Measurements from ENCODE around the gene HMCN2.

The HMCN2 gene

GRCh38 chr9:130368631-130369103 lies 103.1 kb downstream of the HMCN2 start:
- H3K9me3 Mint-ChIP-seq (ENCODE audit: low read depth), result no peaks in the 10 kb centered on the region

GRCh38 chr9:130370226-130370625 lies 104.7 kb downstream of the HMCN2 start:
- no peaks in the 10 kb centered on the region for H3K36me3 Mint-ChIP-seq
- H3K4me1 Mint-ChIP-seq (ENCODE audit: low read depth), result peaks cover 6% of the 10 kb centered on the region
- H3K27me3 Mint-ChIP-seq, result no peaks in the 10 kb centered on the region
- H3K4me3 Mint-ChIP-seq, result no peak overlapping the region
- H3K27ac Mint-ChIP-seq, result no peak overlapping the region
- H3K9me3 Mint-ChIP-seq (ENCODE audit: low read depth), result no peaks in the 10 kb centered on the region

More at GRCh38 chr9:130368631-130369103, 103.1 kb downstream of the HMCN2 start:
- Mint-ChIP-seq H3K27me3 (no peaks in the 10 kb centered on the region), H3K4me3 (no peak overlapping the region), H3K36me3 (no peaks in the 10 kb centered on the region), H3K27ac (no peak overlapping the region), H3K4me1 (ENCODE audit: low read depth) (peaks cover 6% of the 10 kb centered on the region)

GRCh38 chr9:130371196-130371966 lies 105.8 kb downstream of the HMCN2 start:
- Mint-ChIP-seq H3K4me3 (no peak overlapping the region), H3K36me3 (no peaks in the 10 kb centered on the region), H3K27me3 (no peaks in the 10 kb centered on the region), H3K9me3 (ENCODE audit: low read depth) (no peaks in the 10 kb centered on the region), H3K27ac (no peak overlapping the region), H3K4me1 (ENCODE audit: low read depth) (peaks cover 6% of the 10 kb centered on the region)

- Mint-ChIP-seq H3K27ac (no peak overlapping the region), H3K27me3 (no peaks in the 10 kb centered on the region), H3K4me1 (ENCODE audit: low read depth) (peaks cover 6% of the 10 kb centered on the region)
These were observed 106.5 kb downstream of the HMCN2 start for GRCh38 chr9:130372057-130372456.

DNA sequence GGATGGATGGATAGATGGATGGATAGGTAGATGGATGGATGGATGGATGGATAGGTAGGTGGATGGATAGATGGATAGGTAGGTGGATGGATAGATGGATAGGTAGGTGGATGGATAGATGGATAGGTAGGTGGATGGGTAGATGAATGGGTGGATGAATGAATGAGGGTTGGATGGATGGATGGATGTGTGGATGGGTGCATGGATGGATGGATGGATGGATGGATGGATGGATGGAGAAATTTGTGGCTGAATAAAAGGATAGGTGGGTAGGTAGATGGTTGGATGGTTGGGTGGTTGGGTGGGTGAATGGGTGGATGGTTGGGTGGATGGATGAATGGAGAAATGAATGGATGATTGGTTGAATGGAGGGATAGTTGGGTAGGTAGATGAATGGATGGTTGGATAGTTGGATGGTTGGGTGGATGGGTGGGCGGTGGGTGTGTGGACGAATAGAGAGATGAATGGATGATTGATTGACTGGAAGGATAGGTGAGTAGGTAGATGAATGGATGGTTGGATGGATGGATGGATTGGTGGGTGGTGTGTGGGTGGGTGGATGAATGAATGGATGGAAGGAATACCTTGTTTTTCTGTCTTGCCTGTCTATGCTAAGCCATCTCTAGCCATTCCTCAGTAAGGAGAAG lies 108.2 kb downstream of the HMCN2 start:
- peaks cover under 1% of the 10 kb centered on the region for H3K4me1 Mint-ChIP-seq (ENCODE audit: low read depth)
- no peaks in the 10 kb centered on the region for H3K36me3 Mint-ChIP-seq
- H3K27me3 Mint-ChIP-seq, result no peaks in the 10 kb centered on the region
- no peak overlapping the region for H3K4me3 Mint-ChIP-seq
- H3K9me3 Mint-ChIP-seq (ENCODE audit: low read depth), result no peaks in the 10 kb centered on the region
- no peak overlapping the region for H3K27ac Mint-ChIP-seq

More at GRCh38 chr9:130372057-130372456, 106.5 kb downstream of the HMCN2 start:
- Mint-ChIP-seq H3K9me3 (ENCODE audit: low read depth) (no peaks in the 10 kb centered on the region), H3K4me3 (no peak overlapping the region), H3K36me3 (no peaks in the 10 kb centered on the region)

GRCh38 chr9:130377612-130378011 lies 112.1 kb downstream of the HMCN2 start:
- Mint-ChIP-seq H3K4me1 (ENCODE audit: low read depth) (no peaks in the 10 kb centered on the region), H3K36me3 (no peaks in the 10 kb centered on the region), H3K9me3 (ENCODE audit: low read depth) (no peaks in the 10 kb centered on the region), H3K27me3 (peaks cover 2% of the 10 kb centered on the region), H3K4me3 (no peak overlapping the region), H3K27ac (no peak overlapping the region)

DNA sequence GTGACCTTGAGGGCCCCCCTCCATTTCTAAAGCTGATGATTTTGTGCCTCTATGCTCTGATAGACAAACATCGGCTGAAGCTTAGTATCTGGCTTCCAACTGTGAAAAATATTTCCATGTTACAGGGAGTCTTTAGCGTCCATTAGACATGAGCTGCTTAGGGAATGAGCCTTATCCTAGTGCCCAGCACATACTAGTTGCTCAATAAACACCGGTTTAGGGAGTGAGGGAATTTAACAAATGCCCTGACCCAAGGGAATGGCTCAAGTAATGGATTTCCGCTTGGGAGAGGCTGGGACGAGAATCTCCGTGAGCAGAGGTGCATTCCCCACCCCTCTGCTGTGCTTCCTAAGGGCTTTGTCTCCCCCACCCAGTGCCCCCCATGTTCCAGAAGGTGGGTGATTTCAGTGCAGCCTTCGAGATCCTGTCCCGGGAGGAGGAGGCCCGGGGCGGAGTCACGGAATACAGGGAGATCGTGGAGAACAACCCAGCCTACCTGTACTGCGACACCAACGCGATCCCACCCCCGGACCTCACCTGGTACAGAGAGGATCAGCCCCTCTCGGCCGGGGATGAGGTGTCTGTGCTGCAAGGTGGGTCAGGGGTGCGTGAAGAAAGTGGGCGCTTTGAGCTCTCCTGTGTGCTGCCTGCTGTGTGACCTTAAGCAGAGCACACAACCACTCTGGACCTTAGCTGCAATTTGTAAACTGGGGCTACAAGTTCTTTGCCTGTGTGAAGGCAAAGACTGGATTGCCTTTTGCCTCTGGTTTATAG lies 113.5 kb downstream of the HMCN2 start:
- no peak overlapping the region for H3K4me3 Mint-ChIP-seq
- no peaks in the 10 kb centered on the region for H3K9me3 Mint-ChIP-seq (ENCODE audit: low read depth)
- H3K27ac Mint-ChIP-seq, result no peak overlapping the region
- H3K4me1 Mint-ChIP-seq (ENCODE audit: low read depth), result no peaks in the 10 kb centered on the region
- H3K36me3 Mint-ChIP-seq, result no peaks in the 10 kb centered on the region
- peaks cover 2% of the 10 kb centered on the region for H3K27me3 Mint-ChIP-seq

GRCh38 chr9:130379649-130379970 lies 114.0 kb downstream of the HMCN2 start:
- no peaks in the 10 kb centered on the region for H3K36me3 Mint-ChIP-seq
- no peak overlapping the region for H3K27ac Mint-ChIP-seq
- no peak overlapping the region for H3K4me3 Mint-ChIP-seq
- H3K4me1 Mint-ChIP-seq (ENCODE audit: low read depth), result no peaks in the 10 kb centered on the region
- peaks cover 2% of the 10 kb centered on the region for H3K27me3 Mint-ChIP-seq
- no peaks in the 10 kb centered on the region for H3K9me3 Mint-ChIP-seq (ENCODE audit: low read depth)

DNA sequence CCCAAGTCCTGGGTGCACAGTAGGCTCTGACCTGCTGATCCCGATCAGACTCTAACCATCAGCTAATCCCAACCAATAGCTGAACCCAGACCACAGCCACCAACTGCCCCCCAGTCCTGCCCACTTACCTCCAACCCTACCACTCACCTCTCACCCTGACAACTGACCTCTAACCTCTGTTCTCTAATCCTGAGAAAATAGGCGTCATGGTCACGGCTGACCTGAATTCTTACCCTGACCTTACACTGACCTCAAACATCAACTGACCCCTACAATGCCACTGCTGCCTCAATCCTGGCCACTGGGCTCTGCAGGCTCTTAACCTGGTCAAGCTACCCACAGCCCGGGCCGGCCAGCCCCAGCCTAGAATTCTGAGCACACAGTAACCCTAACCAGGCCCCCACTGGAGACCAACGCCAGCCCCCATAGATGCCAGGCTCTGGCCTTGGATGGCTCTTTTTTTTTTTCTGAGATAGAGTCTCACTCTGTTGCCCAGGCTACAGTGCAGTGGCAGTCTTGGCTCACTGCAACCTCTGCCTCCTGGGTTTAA lies 115.4 kb downstream of the HMCN2 start:
- Mint-ChIP-seq H3K4me1 (ENCODE audit: low read depth) (no peaks in the 10 kb centered on the region), H3K36me3 (no peaks in the 10 kb centered on the region), H3K9me3 (ENCODE audit: low read depth) (no peaks in the 10 kb centered on the region), H3K27ac (no peak overlapping the region), H3K27me3 (peaks cover 2% of the 10 kb centered on the region), H3K4me3 (no peak overlapping the region)

- Mint-ChIP-seq H3K4me1 (ENCODE audit: low read depth) (no peaks in the 10 kb centered on the region), H3K27me3 (peaks cover 2% of the 10 kb centered on the region), H3K27ac (no peak overlapping the region), H3K4me3 (no peak overlapping the region), H3K36me3 (no peaks in the 10 kb centered on the region), H3K9me3 (ENCODE audit: low read depth) (no peaks in the 10 kb centered on the region)
These were observed 116.1 kb downstream of the HMCN2 start for GRCh38 chr9:130381660-130382059.

- no peaks in the 10 kb centered on the region for H3K4me1 Mint-ChIP-seq (ENCODE audit: low read depth)
- no peak overlapping the region for H3K4me3 Mint-ChIP-seq
- H3K27ac Mint-ChIP-seq, result no peak overlapping the region
- no peaks in the 10 kb centered on the region for H3K9me3 Mint-ChIP-seq (ENCODE audit: low read depth)
- peaks cover 2% of the 10 kb centered on the region for H3K27me3 Mint-ChIP-seq
- H3K36me3 Mint-ChIP-seq, result no peaks in the 10 kb centered on the region
These were observed 116.5 kb downstream of the HMCN2 start for GRCh38 chr9:130382096-130382495.

- Mint-ChIP-seq H3K27me3 (peaks cover 2% of the 10 kb centered on the region), H3K4me3 (no peak overlapping the region), H3K9me3 (ENCODE audit: low read depth) (no peaks in the 10 kb centered on the region), H3K4me1 (ENCODE audit: low read depth) (no peaks in the 10 kb centered on the region), H3K36me3 (no peaks in the 10 kb centered on the region), H3K27ac (no peak overlapping the region)
These were observed 117.2 kb downstream of the HMCN2 start for GRCh38 chr9:130382636-130383349.

DNA sequence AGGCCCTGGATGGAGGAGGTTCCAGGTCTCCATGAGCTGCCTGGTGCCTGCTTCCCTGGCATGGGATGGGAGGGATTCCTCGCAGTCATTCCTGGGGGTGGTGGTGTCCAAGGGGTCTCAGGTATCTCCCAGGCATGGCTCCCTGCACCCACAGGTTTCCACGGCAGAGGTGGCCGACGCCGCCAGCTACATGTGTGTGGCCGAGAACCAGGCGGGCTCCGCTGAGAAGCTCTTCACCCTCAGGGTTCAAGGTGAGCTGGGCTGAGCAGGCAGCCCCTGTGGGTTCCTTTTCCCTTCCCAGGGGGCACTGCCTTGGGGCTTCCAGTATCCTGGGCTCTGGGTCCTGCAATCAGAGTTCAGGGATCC lies 117.8 kb downstream of the HMCN2 start:
- Mint-ChIP-seq H3K27ac (no peak overlapping the region), H3K36me3 (no peaks in the 10 kb centered on the region), H3K4me3 (no peak overlapping the region), H3K4me1 (ENCODE audit: low read depth) (no peaks in the 10 kb centered on the region), H3K27me3 (peaks cover 2% of the 10 kb centered on the region), H3K9me3 (ENCODE audit: low read depth) (no peaks in the 10 kb centered on the region)

GRCh38 chr9:130383979-130384676 lies 118.6 kb downstream of the HMCN2 start:
- Mint-ChIP-seq H3K36me3 (no peaks in the 10 kb centered on the region), H3K27ac (no peak overlapping the region), H3K27me3 (peaks cover 2% of the 10 kb centered on the region), H3K9me3 (ENCODE audit: low read depth) (no peaks in the 10 kb centered on the region), H3K4me3 (no peak overlapping the region), H3K4me1 (ENCODE audit: low read depth) (no peaks in the 10 kb centered on the region)

All from activated naive CD8-positive, alpha-beta T cell (primary cell).